OCI-LY3 (cell line): Measurements from ENCODE around the gene INTS15.

Experiments used
- H2AFZ ChIP-seq: fragments of 200-600, 300-600 bp; shearing (Covaris generic); 2 replicates; pipeline ENCODE4 v1.6.0; 2014; ENCODE audit warnings: antibody characterized with exemption, low read depth, low read length
- H3K27ac ChIP-seq: fragments of 200-600, 300-600 bp; sonication (generic); 2 replicates; pipeline ENCODE4 v1.5.1; 2014; ENCODE audit warnings: mild to moderate bottlenecking, low read length, moderate library complexity, mixed read lengths
- H3K27me3 ChIP-seq: fragments of 200-600, 300-600 bp; sonication (generic); 2 replicates; pipeline ENCODE4 v1.6.1; 2014; ENCODE audit warnings: low read depth, low read length, mixed read lengths
- H3K36me3 ChIP-seq: fragments of 200-600, 300-600 bp; sonication (generic); replicated peaks from 2 replicates; pipeline ENCODE3; 2014; ENCODE audit warnings: low read depth, low read length, mixed read lengths
- H3K4me1 ChIP-seq: fragments of 300-600, 200-600 bp; sonication (generic); 2 replicates; pipeline ENCODE4 v1.6.1; 2014; ENCODE audit warnings: low read length, mixed read lengths
- H3K4me2 ChIP-seq: fragments of 200-600, 300-600 bp; sonication (generic); 2 replicates; pipeline ENCODE4 v1.6.1; 2014; ENCODE audit warnings: low read length, mixed read lengths
- H3K4me3 ChIP-seq: fragments of 300-600, 200-600 bp; sonication (generic); 2 replicates; pipeline ENCODE4 v1.5.1; 2014; ENCODE audit warnings: antibody characterized with exemption, mild to moderate bottlenecking, low read length, moderate library complexity
- H3K79me2 ChIP-seq: fragments of 300-600, 200-600 bp; shearing (Covaris generic); 2 replicates; pipeline ENCODE4 v1.6.1; 2014; ENCODE audit warnings: mild to moderate bottlenecking, low read length, mixed read lengths
- H3K9ac ChIP-seq: fragments of 300-600, 200-600 bp; shearing (Covaris generic); 2 replicates; pipeline ENCODE4 v1.6.0; 2014; ENCODE audit warnings: mild to moderate bottlenecking, low read length, moderate library complexity
- H3K9me3 ChIP-seq: fragments of 200-600, 300-600 bp; shearing (Covaris generic); 2 replicates; pipeline ENCODE4 v1.6.1; 2014; ENCODE audit warnings: low read length, mixed read lengths; ENCODE audit not compliant: insufficient read depth
- H4K20me1 ChIP-seq: fragments of 200-600, 300-600 bp; sonication (generic); 2 replicates; pipeline ENCODE4 v1.6.1; 2016; ENCODE audit warnings: low read length, mixed read lengths; ENCODE audit not compliant: insufficient read depth
- CTCF ChIP-seq: fragments of 200-600, 300-600 bp; sonication (generic); IDR thresholded peaks from 2 replicates; pipeline ENCODE4 v1.5.1; 2014; ENCODE audit warnings: antibody characterized with exemption, low read length, low read depth
- EZH2phosphoT487 ChIP-seq: fragments of 200-600 bp; shearing (Covaris generic); IDR thresholded peaks from 2 replicates; pipeline ENCODE4 v1.6.1; 2018; ENCODE audit warnings: antibody characterized with exemption, mixed run types, low read depth

Gene INTS15

GRCh38 chr7:6653071-6654003 is 63.5 kb downstream of the INTS15 start:
- no peak overlapping the region for H3K4me3 ChIP-seq
- no peaks in the 10 kb centered on the region for H3K27me3 ChIP-seq
- no peaks in the 10 kb centered on the region for H4K20me1 ChIP-seq
- H3K79me2 ChIP-seq, result no peaks in the 10 kb centered on the region
- no peaks in the 10 kb centered on the region for H3K9me3 ChIP-seq
- no peak overlapping the region for H3K27ac ChIP-seq
- peaks cover 46% of the 10 kb centered on the region for H3K36me3 ChIP-seq
- no peak overlapping the region for H3K9ac ChIP-seq
- TF ChIP-seq EZH2phosphoT487, result no peak
- no peak for TF ChIP-seq CTCF
- no peaks in the 10 kb centered on the region for H3K4me1 ChIP-seq
- no peak overlapping the region for H2AFZ ChIP-seq
- H3K4me2 ChIP-seq, result no peak overlapping the region

GRCh38 chr7:6654113-6654841 is 64.5 kb downstream of the INTS15 start:
- Histone ChIP-seq H3K36me3 (peaks cover 46% of the 10 kb centered on the region), H3K79me2 (no peaks in the 10 kb centered on the region), H3K27ac (no peak overlapping the region), H3K27me3 (no peaks in the 10 kb centered on the region), H4K20me1 (no peaks in the 10 kb centered on the region), H3K4me2 (no peak overlapping the region), H3K9me3 (no peaks in the 10 kb centered on the region), H2AFZ (no peak overlapping the region), H3K9ac (no peak overlapping the region), H3K4me1 (no peaks in the 10 kb centered on the region), H3K4me3 (no peak overlapping the region)
- no peak for TF ChIP-seq CTCF

GRCh38 chr7:6654842-6655610 is 65.2 kb downstream of the INTS15 start:
- H3K4me3 ChIP-seq, result no peak overlapping the region
- no peaks in the 10 kb centered on the region for H3K27me3 ChIP-seq
- no peak overlapping the region for H2AFZ ChIP-seq
- H3K27ac ChIP-seq, result no peak overlapping the region
- no peaks in the 10 kb centered on the region for H3K9me3 ChIP-seq
- H3K79me2 ChIP-seq, result no peaks in the 10 kb centered on the region
- no peaks in the 10 kb centered on the region for H4K20me1 ChIP-seq
- TF ChIP-seq CTCF (no peak), EZH2phosphoT487 (no peak)
- no peak overlapping the region for H3K9ac ChIP-seq
- H3K4me2 ChIP-seq, result no peak overlapping the region
- H3K4me1 ChIP-seq, result no peaks in the 10 kb centered on the region
- H3K36me3 ChIP-seq, result peaks cover 42% of the 10 kb centered on the region
